GM12892 (cell line): ENCODE measurements around the gene HS3ST5.

Experiments used
- POLR2A ChIP-seq: IDR thresholded peaks from 2 replicates; pipeline ENCODE4 v1.6.1; 2011; ENCODE audit warnings: low read depth, low read length, control low read depth
- POLR2AphosphoS5 ChIP-seq: IDR thresholded peaks from 2 replicates; pipeline ENCODE4 v1.6.1; 2011; ENCODE audit warnings: low read depth, low read length, control low read depth
- TAF1 ChIP-seq: IDR thresholded peaks from 2 replicates; pipeline ENCODE4 v1.6.1; 2011; ENCODE audit warnings: low read depth, mild to moderate bottlenecking, control low read depth, low read length, borderline replicate concordance

DNA sequence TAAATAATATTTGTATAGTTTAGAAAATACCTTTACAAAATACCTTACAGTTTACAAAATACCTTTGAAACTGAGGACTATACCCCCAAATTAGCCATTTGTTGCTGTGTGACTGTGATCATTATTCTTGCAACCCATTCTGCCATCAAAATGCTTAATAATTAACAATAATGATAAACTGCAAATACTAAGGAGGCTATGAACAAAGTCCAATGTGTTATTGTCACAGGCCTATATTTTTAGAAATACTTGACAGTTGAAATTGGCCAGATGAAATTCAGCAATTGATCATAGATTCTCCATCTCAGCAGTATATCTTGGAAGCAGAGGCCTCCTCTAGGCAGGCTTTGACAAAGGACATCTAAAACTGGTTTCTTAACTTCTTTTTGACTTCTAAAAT is 178.6 kb downstream of the HS3ST5 start:
- TF ChIP-seq TAF1 (no peak), POLR2AphosphoS5 (no peak), POLR2A (no peak)
